Measurements from ENCODE around the gene KRT2. TPM values are rescaled to one million over a fixed set of nuclear protein-coding genes. Genes with fewer than 3 reads are reported as not detected.

KRT2 gene
- total RNA-seq, 2 experiments from 2014 or later: not detected

- Histone ChIP-seq H3K9me3 (ENCODE audit: low read length) (no peaks in the 10 kb centered on the region), H4K20me1 (ENCODE audit: insufficient read depth, low read length) (no peaks in the 10 kb centered on the region), H3K4me1 (ENCODE audit: insufficient read depth, low read length, poor library complexity, severe bottlenecking) (no peaks in the 10 kb centered on the region), H3K79me2 (ENCODE audit: insufficient read depth, low read depth, low read length) (no peaks in the 10 kb centered on the region), H3K9me2 (ENCODE audit: insufficient read depth, low read length) (no peaks in the 10 kb centered on the region), H2AFZ (ENCODE audit: low read length) (no peak overlapping the region), H3K4me2 (ENCODE audit: low read length) (no peak overlapping the region), H3K27ac (ENCODE audit: low read depth, low read length, poor library complexity, severe bottlenecking) (no peak overlapping the region), H3K4me3 (ENCODE audit: low read depth, low read length, poor library complexity, severe bottlenecking) (no peak overlapping the region), H3K36me3 (ENCODE audit: insufficient read depth, low read length) (no peaks in the 10 kb centered on the region)
- TF ChIP-seq EZH2phosphoT487 (IDR thresholded peaks at IDR 0.05; ENCODE audit: borderline replicate concordance, low read depth, low read length) (no peak), CTCF (conservative IDR thresholded peaks at IDR 0.05; ENCODE audit: low read length) (no peak)
- BruUV-seq (replicated peaks): no TSS peak
- ChIA-PET CTCF (ENCODE audit: unreplicated experiment) (no interaction called here), POLR2A (no interaction called here)
- intact Hi-C loops (cut with micrococcal nuclease; ENCODE audit: unreplicated experiment): no loop called here
- DNase-seq (ENCODE audit: low spot score): no peak
These were observed 34.9 kb upstream of the KRT2 start for GRCh38 chr12:52686756-52687487.

GRCh38 chr12:52686063-52686462 lies 34.1 kb upstream of the KRT2 start:
- Histone ChIP-seq H3K4me3 (ENCODE audit: low read depth, low read length, poor library complexity, severe bottlenecking) (no peak overlapping the region), H3K9me3 (ENCODE audit: low read length) (no peaks in the 10 kb centered on the region), H3K4me2 (ENCODE audit: low read length) (no peak overlapping the region), H4K20me1 (ENCODE audit: insufficient read depth, low read length) (no peaks in the 10 kb centered on the region), H3K79me2 (ENCODE audit: insufficient read depth, low read depth, low read length) (no peaks in the 10 kb centered on the region), H3K36me3 (ENCODE audit: insufficient read depth, low read length) (no peaks in the 10 kb centered on the region), H3K27ac (ENCODE audit: low read depth, low read length, poor library complexity, severe bottlenecking) (no peak overlapping the region), H2AFZ (ENCODE audit: low read length) (no peak overlapping the region), H3K4me1 (ENCODE audit: insufficient read depth, low read length, poor library complexity, severe bottlenecking) (no peaks in the 10 kb centered on the region), H3K9me2 (ENCODE audit: insufficient read depth, low read length) (no peaks in the 10 kb centered on the region)
- TF ChIP-seq EZH2phosphoT487 (IDR thresholded peaks at IDR 0.05; ENCODE audit: borderline replicate concordance, low read depth, low read length) (no peak), CTCF (conservative IDR thresholded peaks at IDR 0.05; ENCODE audit: low read length) (no peak)
- BruUV-seq (replicated peaks): no TSS peak
- DNase-seq (ENCODE audit: low spot score): no peak
- ChIA-PET CTCF (ENCODE audit: unreplicated experiment) (no interaction called here), POLR2A (no interaction called here)
- intact Hi-C loops (cut with micrococcal nuclease; ENCODE audit: unreplicated experiment): no loop called here

GRCh38 chr12:52685406-52685890 lies 33.4 kb upstream of the KRT2 start:
- H3K9me3 ChIP-seq (ENCODE audit: low read length): no peaks in the 10 kb centered on the region
- H3K36me3 ChIP-seq (ENCODE audit: insufficient read depth, low read length): no peaks in the 10 kb centered on the region
- H3K27ac ChIP-seq (ENCODE audit: low read depth, low read length, poor library complexity, severe bottlenecking): no peak overlapping the region
- no TSS peak for BruUV-seq (replicated peaks)
- TF ChIP-seq EZH2phosphoT487 (IDR thresholded peaks at IDR 0.05; ENCODE audit: borderline replicate concordance, low read depth, low read length) (no peak), CTCF (conservative IDR thresholded peaks at IDR 0.05; ENCODE audit: low read length) (no peak)
- CTCF ChIA-PET (ENCODE audit: unreplicated experiment): no interaction called here
- POLR2A ChIA-PET: no interaction called here
- DNase-seq (ENCODE audit: low spot score): no peak
- no peaks in the 10 kb centered on the region for H3K9me2 ChIP-seq (ENCODE audit: insufficient read depth, low read length)
- no peaks in the 10 kb centered on the region for H3K79me2 ChIP-seq (ENCODE audit: insufficient read depth, low read depth, low read length)
- intact Hi-C loops (cut with micrococcal nuclease; ENCODE audit: unreplicated experiment): no loop called here
- no peak overlapping the region for H3K4me3 ChIP-seq (ENCODE audit: low read depth, low read length, poor library complexity, severe bottlenecking)
- H3K4me2 ChIP-seq (ENCODE audit: low read length): no peak overlapping the region
- no peak overlapping the region for H2AFZ ChIP-seq (ENCODE audit: low read length)
- no peaks in the 10 kb centered on the region for H3K4me1 ChIP-seq (ENCODE audit: insufficient read depth, low read length, poor library complexity, severe bottlenecking)
- H4K20me1 ChIP-seq (ENCODE audit: insufficient read depth, low read length): no peaks in the 10 kb centered on the region

Measured in OCI-LY7 (cell line).